Caco-2 (cell line): ENCODE results near the gene SSH2. TPM values are rescaled to one million over a fixed set of nuclear protein-coding genes. Genes with fewer than 3 reads are reported as not detected.

Experiments used
- BruUV-seq: library from RNA; stranded (reverse); fragments of 400-500 nt; replicated peaks from 2 replicates; lab custom pipeline; 2021; lab: Mats Ljungman, UMichigan
- CTCF ChIA-PET: fragments of 300-600 bp; sonication (Branson Sonifier 250); formaldehyde crosslinking; loops from one replicate; lab custom pipeline; 2022; ENCODE audit warnings: antibody characterized with exemption; lab: Charles Lee
- POLR2A ChIA-PET: fragments of 300-600 bp; sonication (Branson Sonifier 250); formaldehyde crosslinking; loops from one replicate; lab custom pipeline; 2022; ENCODE audit warnings: antibody characterized with exemption; lab: Charles Lee
- DNase-seq, 2 experiments: peaks; one replicate each; pipeline versions ENCODE4 v3.0.0 to v3.0.0-alpha.2; 2020 to 2022
- H3K27me3 ChIP-seq: replicated peaks from 2 replicates; pipeline ENCODE4 v1.6.0; 2011; ENCODE audit warnings: low read length; ENCODE audit not compliant: control insufficient read depth, insufficient read depth
- H3K36me3 ChIP-seq: 2 replicates; pipeline ENCODE4 v1.5.1; 2011; ENCODE audit warnings: low read length; ENCODE audit not compliant: control insufficient read depth, insufficient read depth
- H3K4me1 ChIP-seq: fragments of 250-450 bp; sonication (Bioruptor Pico); 2 replicates; pipeline ENCODE4 v1.5.1; 2020; ENCODE audit warnings: mild to moderate bottlenecking
- H3K4me3 ChIP-seq: 2 replicates; pipeline ENCODE4 v1.5.1; 2011; ENCODE audit warnings: low read depth, mild to moderate bottlenecking, control low read depth, low read length
- H3K9me3 ChIP-seq: fragments of 250-450 bp; sonication (Bioruptor Pico); 2 replicates; pipeline ENCODE4 v1.5.1; 2020; ENCODE audit warnings: mild to moderate bottlenecking, moderate library complexity
- H3K27ac Mint-ChIP-seq: one replicate; pipeline ENCODE4 v1.8.0; 2022; ENCODE audit warnings: mixed read lengths; ENCODE audit not compliant: unreplicated experiment
- H3K27me3 Mint-ChIP-seq: one replicate; pipeline ENCODE4 v1.8.0; 2022; ENCODE audit warnings: mixed read lengths; ENCODE audit not compliant: insufficient read depth, unreplicated experiment
- H3K36me3 Mint-ChIP-seq: one replicate; pipeline ENCODE4 v1.8.0; 2022; ENCODE audit warnings: mild to moderate bottlenecking, mixed read lengths; ENCODE audit not compliant: insufficient read depth, unreplicated experiment
- H3K4me1 Mint-ChIP-seq: one replicate; pipeline ENCODE4 v1.8.0; 2022; ENCODE audit warnings: low read depth, mixed read lengths; ENCODE audit not compliant: unreplicated experiment
- H3K4me3 Mint-ChIP-seq: one replicate; pipeline ENCODE4 v1.8.0; 2022; ENCODE audit warnings: mild to moderate bottlenecking, moderate library complexity, mixed read lengths; ENCODE audit not compliant: unreplicated experiment
- H3K9me3 Mint-ChIP-seq: one replicate; pipeline ENCODE4 v1.8.0; 2022; ENCODE audit warnings: mixed read lengths; ENCODE audit not compliant: unreplicated experiment
- CTCF ChIP-seq, 2 experiments: fragments of 200-600 bp in 1 of 2; IDR thresholded peaks; 1 replicate in 1 of 2; 2 replicates in 1 of 2; pipeline versions ENCODE4 v1.5.1 to v1.8.0; 2011 to 2022; ENCODE audit warnings: antibody characterized with exemption in 1 of 2, control low read depth in 1 of 2, inconsistent platforms in 1 of 2, low read depth in 1 of 2, low read length in 1 of 2, mild to moderate bottlenecking in 1 of 2, moderate library complexity in 1 of 2; ENCODE audit not compliant: insufficient read depth in 1 of 2, severe bottlenecking in 1 of 2, unreplicated experiment in 1 of 2
- intact Hi-C: fragments of 100-400 bp; cut with micrococcal nuclease; formaldehyde crosslinking; loops from one replicate; pipeline ENCODE4 v1.10.0; 2022; ENCODE audit not compliant: unreplicated experiment
- total RNA-seq: library from RNA; stranded (reverse); gene quantifications from 2 replicates; pipeline ENCODE4 v1.2.3, GENCODE V29; 2022

Gene SSH2
- total RNA-seq, 1 experiment from 2014 or later = 48.2 TPM

GRCh38 chr17:29582772-29583171 lies 347.3 kb downstream of the SSH2 start:
- ChIA-PET POLR2A (no interaction called here), CTCF (no interaction called here)
- peaks cover 12% of the 10 kb centered on the region for H3K36me3 Mint-ChIP-seq
- H3K4me1 ChIP-seq = no peaks in the 10 kb centered on the region
- H3K4me1 Mint-ChIP-seq = no peaks in the 10 kb centered on the region
- no peak for TF ChIP-seq CTCF (IDR thresholded peaks at IDR 0.05; ENCODE audit: insufficient read depth in 1 of 2, low read depth in 1 of 2, low read length in 1 of 2, severe bottlenecking in 1 of 2, unreplicated experiment in 1 of 2)
- no peak overlapping the region for H3K4me3 ChIP-seq
- H3K9me3 Mint-ChIP-seq = no peaks in the 10 kb centered on the region
- intact Hi-C loops = no loop called here
- H3K36me3 ChIP-seq = peaks cover 4% of the 10 kb centered on the region
- H3K27me3 Mint-ChIP-seq = no peaks in the 10 kb centered on the region
- no peaks in the 10 kb centered on the region for H3K27me3 ChIP-seq
- BruUV-seq = no TSS peak
- no peak for DNase-seq
- H3K27ac Mint-ChIP-seq = no peak overlapping the region
- H3K4me3 Mint-ChIP-seq = no peak overlapping the region
- H3K9me3 ChIP-seq = no peaks in the 10 kb centered on the region

GRCh38 chr17:29582254-29582765 lies 347.7 kb downstream of the SSH2 start:
- Mint-ChIP-seq H3K4me3 (no peak overlapping the region), H3K36me3 (peaks cover 12% of the 10 kb centered on the region), H3K27me3 (no peaks in the 10 kb centered on the region), H3K9me3 (no peaks in the 10 kb centered on the region), H3K4me1 (no peaks in the 10 kb centered on the region), H3K27ac (no peak overlapping the region)
- peaks cover 4% of the 10 kb centered on the region for H3K36me3 ChIP-seq
- no peaks in the 10 kb centered on the region for H3K9me3 ChIP-seq
- no peaks in the 10 kb centered on the region for H3K4me1 ChIP-seq
- intact Hi-C loops = no loop called here
- no peaks in the 10 kb centered on the region for H3K27me3 ChIP-seq
- DNase-seq = peak in 1 of 2 experiments; percentile 29
- POLR2A ChIA-PET = interaction anchor here (1.1 kb wide), 1 partner anchor 9 kb away, joined by 3 read pairs; no protein-coding TSS in a partner anchor
- CTCF ChIA-PET = interaction anchor here (2.6 kb wide), 1 partner anchor 10 kb away, joined by 15 read pairs; the partner anchor contains the start of gene ANKRD13B
- no TSS peak for BruUV-seq
- no peak overlapping the region for H3K4me3 ChIP-seq
- no peak for TF ChIP-seq CTCF (IDR thresholded peaks at IDR 0.05; ENCODE audit: insufficient read depth in 1 of 2, low read depth in 1 of 2, low read length in 1 of 2, severe bottlenecking in 1 of 2, unreplicated experiment in 1 of 2)

- Mint-ChIP-seq H3K27me3 (no peaks in the 10 kb centered on the region), H3K4me1 (no peaks in the 10 kb centered on the region), H3K36me3 (peaks cover 12% of the 10 kb centered on the region), H3K9me3 (no peaks in the 10 kb centered on the region), H3K27ac (no peak overlapping the region), H3K4me3 (no peak overlapping the region)
- ChIA-PET CTCF (interaction anchor here (0.9 to 2.6 kb wide), 3 partner anchors 11 to 35 kb away, joined by 4 to 16 read pairs (median 15); partner anchors contain the start of gene ANKRD13B), POLR2A (interaction anchor here (1.1 kb wide), 1 partner anchor 10 kb away, joined by 3 read pairs; no protein-coding TSS in a partner anchor)
- DNase-seq = peak in 1 of 2 experiments; percentile 34
- Histone ChIP-seq H3K27me3 (no peaks in the 10 kb centered on the region), H3K36me3 (peaks cover 4% of the 10 kb centered on the region), H3K4me3 (no peak overlapping the region), H3K9me3 (no peaks in the 10 kb centered on the region), H3K4me1 (no peaks in the 10 kb centered on the region)
- TF ChIP-seq CTCF (IDR thresholded peaks at IDR 0.05; ENCODE audit: insufficient read depth in 1 of 2, low read depth in 1 of 2, low read length in 1 of 2, severe bottlenecking in 1 of 2, unreplicated experiment in 1 of 2) = no peak
- intact Hi-C loops = loop anchor here (2.0 kb wide), 2 partner anchors 35 to 197 kb away; no protein-coding TSS in a partner anchor
- no TSS peak for BruUV-seq
These were observed 348.3 kb downstream of the SSH2 start for GRCh38 chr17:29581583-29582253.
